ENCODE results near the gene CCIN. TPM values are rescaled to one million over a fixed set of nuclear protein-coding genes. Genes with fewer than 3 reads are reported as not detected.
A peak's percentile ranks its signal among the peaks of the same experiment; 100 is the strongest.

The CCIN gene
- total RNA-seq, 2 donors from 2014 or later: 0.18 to 0.35 TPM

GRCh38 chr9:36161187-36161586 is 8.0 kb upstream of the CCIN start:
- Mint-ChIP-seq H3K4me1 (peaks cover 27% of the 10 kb centered on the region), H3K4me3 (no peak overlapping the region), H3K27me3 (ENCODE audit: insufficient read depth) (no peaks in the 10 kb centered on the region), H3K27ac (no peak overlapping the region), H3K36me3 (ENCODE audit: low read depth) (peaks cover 33% of the 10 kb centered on the region), H3K9me3 (peaks cover 20% of the 10 kb centered on the region)
- 94 to 100% methylated on average over 2 of the region's 2 CpGs for WGBS, 2 experiments (ENCODE audit: insufficient coverage in 1 of 2, insufficient read length in 1 of 2)
- Histone ChIP-seq H3K4me3 (ENCODE audit: low read length) (no peak overlapping the region), H3K36me3 (ENCODE audit: control insufficient read depth, insufficient read depth, low read length) (peaks cover 27% of the 10 kb centered on the region), H3K4me1 (ENCODE audit: control insufficient read depth, insufficient read depth, low read length) (peaks cover 14% of the 10 kb centered on the region), H3K9ac (ENCODE audit: extremely low read depth, low read length, poor library complexity, severe bottlenecking) (no peak overlapping the region), H3K9me3 (ENCODE audit: control insufficient read depth, low read length) (peaks cover 25% of the 10 kb centered on the region), H3K27ac (ENCODE audit: low read depth, low read length) (no peak overlapping the region), H3K27me3 (ENCODE audit: control insufficient read depth, insufficient read depth, low read length, poor library complexity, severe bottlenecking) (no peaks in the 10 kb centered on the region)
- no peak for DNase-seq
- no peak for TF ChIP-seq CTCF (conservative IDR thresholded peaks at IDR 0.05)

- Mint-ChIP-seq H3K36me3 (ENCODE audit: low read depth) (peaks cover 27% of the 10 kb centered on the region), H3K4me1 (peaks cover 27% of the 10 kb centered on the region), H3K27me3 (ENCODE audit: insufficient read depth) (peaks cover 2% of the 10 kb centered on the region), H3K27ac (peak overlapping the region; percentile 72), H3K4me3 (no peak overlapping the region), H3K9me3 (peaks cover 14% of the 10 kb centered on the region)
- 84 to 90% methylated on average over 13 to 17 of the region's 17 CpGs for WGBS, 2 experiments (ENCODE audit: insufficient coverage in 1 of 2, insufficient read length in 1 of 2)
- peaks cover 18% of the 10 kb centered on the region for H3K9me3 ChIP-seq (ENCODE audit: control insufficient read depth, low read length)
- peaks cover 20% of the 10 kb centered on the region for H3K36me3 ChIP-seq (ENCODE audit: control insufficient read depth, insufficient read depth, low read length)
- no peak overlapping the region for H3K9ac ChIP-seq (ENCODE audit: extremely low read depth, low read length, poor library complexity, severe bottlenecking)
- peak overlapping the region; percentile 6 for H3K27ac ChIP-seq (ENCODE audit: low read depth, low read length)
- peaks cover 14% of the 10 kb centered on the region for H3K4me1 ChIP-seq (ENCODE audit: control insufficient read depth, insufficient read depth, low read length)
- DNase-seq: peak; percentile 61
- no peaks in the 10 kb centered on the region for H3K27me3 ChIP-seq (ENCODE audit: control insufficient read depth, insufficient read depth, low read length, poor library complexity, severe bottlenecking)
- no peak overlapping the region for H3K4me3 ChIP-seq (ENCODE audit: low read length)
- TF ChIP-seq CTCF (conservative IDR thresholded peaks at IDR 0.05): no peak
Measured at GRCh38 chr9:36162211-36162738, 6.9 kb upstream of the CCIN start.

GRCh38 chr9:36163049-36163785 is 6.0 kb upstream of the CCIN start:
- no peaks in the 10 kb centered on the region for H3K27me3 ChIP-seq (ENCODE audit: control insufficient read depth, insufficient read depth, low read length, poor library complexity, severe bottlenecking)
- Mint-ChIP-seq H3K27me3 (ENCODE audit: insufficient read depth) (peaks cover 5% of the 10 kb centered on the region), H3K27ac (peak overlapping the region; percentile 97), H3K9me3 (peaks cover 4% of the 10 kb centered on the region), H3K4me3 (no peak overlapping the region), H3K36me3 (ENCODE audit: low read depth) (peaks cover 21% of the 10 kb centered on the region), H3K4me1 (peaks cover 27% of the 10 kb centered on the region)
- H3K4me3 ChIP-seq (ENCODE audit: low read length): no peak overlapping the region
- 51 to 71% methylated on average over 1 to 8 of the region's 9 CpGs for WGBS, 2 experiments (ENCODE audit: insufficient coverage in 1 of 2, insufficient read length in 1 of 2)
- no peak overlapping the region for H3K9ac ChIP-seq (ENCODE audit: extremely low read depth, low read length, poor library complexity, severe bottlenecking)
- peak; percentile 94 for DNase-seq
- peaks cover 14% of the 10 kb centered on the region for H3K4me1 ChIP-seq (ENCODE audit: control insufficient read depth, insufficient read depth, low read length)
- H3K27ac ChIP-seq (ENCODE audit: low read depth, low read length): peak overlapping the region; percentile 77
- no peak for TF ChIP-seq CTCF (conservative IDR thresholded peaks at IDR 0.05)
- peaks cover 16% of the 10 kb centered on the region for H3K36me3 ChIP-seq (ENCODE audit: control insufficient read depth, insufficient read depth, low read length)
- H3K9me3 ChIP-seq (ENCODE audit: control insufficient read depth, low read length): peaks cover 9% of the 10 kb centered on the region

All from endodermal cell (in vitro differentiated cells).